Liver (tissue), 3 donors: ENCODE data around the gene F8.

ENCODE experiments used
- EGR1 ChIP-seq, 2 donors: IDR thresholded peaks; 2 replicates each; pipeline ENCODE4 v1.6.1; 2016 to 2018; ENCODE audit warnings: antibody characterized with exemption in 2 of 2, low read depth in 2 of 2
- GABPA ChIP-seq, 2 donors: IDR thresholded peaks in 1 of 2; conservative IDR thresholded peaks in 1 of 2; 2 replicates each; pipeline ENCODE4 v1.6.1; 2016; ENCODE audit warnings: antibody characterized with exemption in 2 of 2, mild to moderate bottlenecking in 1 of 2, moderate library complexity in 1 of 2
- NR2F2 ChIP-seq: IDR thresholded peaks from 2 replicates; pipeline ENCODE4 v1.6.1; 2016; ENCODE audit warnings: antibody characterized with exemption
- RAD21 ChIP-seq, 2 donors: IDR thresholded peaks; 2 replicates each; pipeline ENCODE4 v1.6.1; 2016; ENCODE audit warnings: antibody characterized with exemption in 2 of 2, mild to moderate bottlenecking in 2 of 2
- REST ChIP-seq: IDR thresholded peaks from 2 replicates; pipeline ENCODE4 v1.6.1; 2016; ENCODE audit warnings: antibody characterized with exemption, mild to moderate bottlenecking
- TAF1 ChIP-seq: conservative IDR thresholded peaks from 2 replicates; pipeline ENCODE4 v1.6.1; 2016; ENCODE audit warnings: antibody characterized with exemption, mild to moderate bottlenecking
- YY1 ChIP-seq: IDR thresholded peaks from 2 replicates; pipeline ENCODE4 v1.6.1; 2016; ENCODE audit warnings: antibody characterized with exemption, mild to moderate bottlenecking
- TF ChIP-seq, protein P1 (sequence below): fragments of 150-350 bp; IDR thresholded peaks from 2 replicates; pipeline ENCODE4 v1.5.1; 2017; ENCODE audit warnings: improper control_type of control experiment, low read depth, low read length; ENCODE audit not compliant: missing input control
- TF ChIP-seq, protein P2 (sequence below): IDR thresholded peaks from 2 replicates; pipeline ENCODE4 v1.6.1; 2016; ENCODE audit warnings: antibody characterized with exemption
- donor health status: healthy.
- donor health status: healthy.

DNA sequence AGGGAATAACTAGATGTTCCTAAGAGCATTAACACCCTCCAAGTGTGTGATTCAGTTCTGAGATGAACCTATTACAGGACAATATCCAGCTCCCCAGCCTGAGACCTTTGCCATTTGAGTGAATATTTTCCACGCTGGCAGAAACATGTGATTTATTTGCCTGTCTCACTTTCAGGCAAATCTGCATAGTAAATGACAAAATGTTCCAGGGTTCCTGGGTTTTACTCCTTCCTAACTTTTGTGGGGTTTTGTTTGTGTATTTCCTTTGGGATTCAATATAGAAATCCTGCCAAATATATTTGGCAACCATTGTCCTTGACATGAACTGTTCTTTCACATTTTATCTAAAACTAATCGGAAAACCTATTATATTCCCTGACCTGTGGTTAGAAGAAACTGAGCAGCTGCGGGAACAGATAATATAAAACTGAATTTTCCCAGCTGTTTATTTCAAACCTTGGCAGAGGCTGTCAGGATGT lies 12.5 kb downstream of the F8 start:
- no peak for TF ChIP-seq TAF1
- TF ChIP-seq, protein P1, sequence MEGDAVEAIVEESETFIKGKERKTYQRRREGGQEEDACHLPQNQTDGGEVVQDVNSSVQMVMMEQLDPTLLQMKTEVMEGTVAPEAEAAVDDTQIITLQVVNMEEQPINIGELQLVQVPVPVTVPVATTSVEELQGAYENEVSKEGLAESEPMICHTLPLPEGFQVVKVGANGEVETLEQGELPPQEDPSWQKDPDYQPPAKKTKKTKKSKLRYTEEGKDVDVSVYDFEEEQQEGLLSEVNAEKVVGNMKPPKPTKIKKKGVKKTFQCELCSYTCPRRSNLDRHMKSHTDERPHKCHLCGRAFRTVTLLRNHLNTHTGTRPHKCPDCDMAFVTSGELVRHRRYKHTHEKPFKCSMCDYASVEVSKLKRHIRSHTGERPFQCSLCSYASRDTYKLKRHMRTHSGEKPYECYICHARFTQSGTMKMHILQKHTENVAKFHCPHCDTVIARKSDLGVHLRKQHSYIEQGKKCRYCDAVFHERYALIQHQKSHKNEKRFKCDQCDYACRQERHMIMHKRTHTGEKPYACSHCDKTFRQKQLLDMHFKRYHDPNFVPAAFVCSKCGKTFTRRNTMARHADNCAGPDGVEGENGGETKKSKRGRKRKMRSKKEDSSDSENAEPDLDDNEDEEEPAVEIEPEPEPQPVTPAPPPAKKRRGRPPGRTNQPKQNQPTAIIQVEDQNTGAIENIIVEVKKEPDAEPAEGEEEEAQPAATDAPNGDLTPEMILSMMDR, result no peak
- TF ChIP-seq EGR1 (IDR thresholded peaks at IDR 0.05; ENCODE audit: low read depth in 2 of 2), result peak in 1 of 2 donors; percentile 79
- peak in 1 of 2 donors; percentile 45 for TF ChIP-seq GABPA (IDR thresholded peaks at IDR 0.05 in 1 of 2, conservative IDR thresholded peaks at IDR 0.05 in 1 of 2)
- peak in 1 of 2 donors; percentile 17 for TF ChIP-seq RAD21 (IDR thresholded peaks at IDR 0.05)
- peak; percentile 42 for TF ChIP-seq REST
- TF ChIP-seq YY1, result peak; percentile 48
- TF ChIP-seq, protein P2, sequence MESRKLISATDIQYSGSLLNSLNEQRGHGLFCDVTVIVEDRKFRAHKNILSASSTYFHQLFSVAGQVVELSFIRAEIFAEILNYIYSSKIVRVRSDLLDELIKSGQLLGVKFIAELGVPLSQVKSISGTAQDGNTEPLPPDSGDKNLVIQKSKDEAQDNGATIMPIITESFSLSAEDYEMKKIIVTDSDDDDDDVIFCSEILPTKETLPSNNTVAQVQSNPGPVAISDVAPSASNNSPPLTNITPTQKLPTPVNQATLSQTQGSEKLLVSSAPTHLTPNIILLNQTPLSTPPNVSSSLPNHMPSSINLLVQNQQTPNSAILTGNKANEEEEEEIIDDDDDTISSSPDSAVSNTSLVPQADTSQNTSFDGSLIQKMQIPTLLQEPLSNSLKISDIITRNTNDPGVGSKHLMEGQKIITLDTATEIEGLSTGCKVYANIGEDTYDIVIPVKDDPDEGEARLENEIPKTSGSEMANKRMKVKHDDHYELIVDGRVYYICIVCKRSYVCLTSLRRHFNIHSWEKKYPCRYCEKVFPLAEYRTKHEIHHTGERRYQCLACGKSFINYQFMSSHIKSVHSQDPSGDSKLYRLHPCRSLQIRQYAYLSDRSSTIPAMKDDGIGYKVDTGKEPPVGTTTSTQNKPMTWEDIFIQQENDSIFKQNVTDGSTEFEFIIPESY, result no peak
- peak; percentile 81 for TF ChIP-seq NR2F2
